HUES48 (cell line): Measurements from ENCODE around the gene RERE.

ENCODE experiments used
- H3K27ac ChIP-seq: one replicate; pipeline ENCODE4 v1.7.0; 2013; ENCODE audit warnings: low read depth, low read length, inconsistent platforms
- H3K27me3 ChIP-seq: 2 replicates; pipeline ENCODE4 v1.6.1; 2013; ENCODE audit warnings: mild to moderate bottlenecking, low read length; ENCODE audit not compliant: control insufficient read depth, insufficient read depth
- H3K36me3 ChIP-seq: 2 replicates; pipeline ENCODE4 v1.6.1; 2013; ENCODE audit warnings: low read length; ENCODE audit not compliant: control insufficient read depth, insufficient read depth
- H3K4me1 ChIP-seq: 2 replicates; pipeline ENCODE4 v1.6.1; 2013; ENCODE audit warnings: mild to moderate bottlenecking, low read length; ENCODE audit not compliant: control insufficient read depth, insufficient read depth
- H3K4me3 ChIP-seq: 2 replicates; pipeline ENCODE4 v1.5.1; 2013; ENCODE audit warnings: mild to moderate bottlenecking, low read depth, low read length
- H3K9ac ChIP-seq: 2 replicates; pipeline ENCODE4 v1.6.1; 2013; ENCODE audit warnings: mild to moderate bottlenecking, low read depth, low read length, moderate library complexity
- H3K9me3 ChIP-seq: 2 replicates; pipeline ENCODE4 v1.6.1; 2013; ENCODE audit warnings: low read length; ENCODE audit not compliant: control insufficient read depth, insufficient read depth

Gene RERE

GRCh38 chr1:8525558-8526275 lies 291.7 kb downstream of the RERE start:
- Histone ChIP-seq H3K4me3 (no peak overlapping the region), H3K9ac (peak overlapping the region; percentile 2; the same call in 1 of the 2 replicates), H3K4me1 (peaks cover 34% of the 10 kb centered on the region), H3K27ac (peak overlapping the region; percentile 92), H3K27me3 (no peaks in the 10 kb centered on the region), H3K36me3 (peaks cover 6% of the 10 kb centered on the region; the same call in 1 of the 2 replicates), H3K9me3 (no peaks in the 10 kb centered on the region)

GRCh38 chr1:8525216-8525557 lies 292.3 kb downstream of the RERE start:
- Histone ChIP-seq H3K4me1 (peaks cover 35% of the 10 kb centered on the region), H3K27me3 (no peaks in the 10 kb centered on the region), H3K9me3 (no peaks in the 10 kb centered on the region), H3K9ac (0 out of 2 replicates have a peak overlapping the region, but pooled peaks have one; percentile 2), H3K27ac (peak overlapping the region; percentile 92), H3K4me3 (no peak overlapping the region), H3K36me3 (peaks cover 6% of the 10 kb centered on the region; the same call in 1 of the 2 replicates)

- Histone ChIP-seq H3K27ac (peak overlapping the region; percentile 92), H3K9me3 (no peaks in the 10 kb centered on the region), H3K36me3 (peaks cover 4% of the 10 kb centered on the region; the same call in 1 of the 2 replicates), H3K4me3 (no peak overlapping the region), H3K4me1 (peaks cover 35% of the 10 kb centered on the region), H3K27me3 (no peaks in the 10 kb centered on the region), H3K9ac (no peak overlapping the region)
Observed at GRCh38 chr1:8524627-8525157, 292.7 kb downstream of the RERE start.

- no peak overlapping the region for H3K27ac ChIP-seq
- H3K4me3 ChIP-seq: no peak overlapping the region
- peaks cover 3% of the 10 kb centered on the region; the same call in 1 of the 2 replicates for H3K36me3 ChIP-seq
- no peaks in the 10 kb centered on the region for H3K9me3 ChIP-seq
- H3K9ac ChIP-seq: no peak overlapping the region
- peaks cover 35% of the 10 kb centered on the region for H3K4me1 ChIP-seq
- no peaks in the 10 kb centered on the region for H3K27me3 ChIP-seq
Observed at GRCh38 chr1:8523666-8524206, 293.7 kb downstream of the RERE start.

- Histone ChIP-seq H3K9ac (no peak overlapping the region), H3K27ac (no peak overlapping the region), H3K36me3 (no peaks in the 10 kb centered on the region), H3K4me3 (no peak overlapping the region), H3K4me1 (peaks cover 34% of the 10 kb centered on the region), H3K9me3 (no peaks in the 10 kb centered on the region), H3K27me3 (no peaks in the 10 kb centered on the region)
Observed at GRCh38 chr1:8520483-8520966, 296.9 kb downstream of the RERE start.

GRCh38 chr1:8519167-8519566 lies 298.3 kb downstream of the RERE start:
- no peak overlapping the region for H3K4me3 ChIP-seq
- no peaks in the 10 kb centered on the region for H3K9me3 ChIP-seq
- H3K27me3 ChIP-seq: no peaks in the 10 kb centered on the region
- H3K27ac ChIP-seq: no peak overlapping the region
- H3K9ac ChIP-seq: no peak overlapping the region
- no peaks in the 10 kb centered on the region for H3K36me3 ChIP-seq
- peaks cover 24% of the 10 kb centered on the region for H3K4me1 ChIP-seq

GRCh38 chr1:8518490-8518801 lies 299.0 kb downstream of the RERE start:
- Histone ChIP-seq H3K9ac (no peak overlapping the region), H3K9me3 (no peaks in the 10 kb centered on the region), H3K4me3 (no peak overlapping the region), H3K4me1 (peaks cover 24% of the 10 kb centered on the region), H3K27ac (no peak overlapping the region), H3K27me3 (no peaks in the 10 kb centered on the region), H3K36me3 (no peaks in the 10 kb centered on the region)

GRCh38 chr1:8517661-8518489 lies 299.6 kb downstream of the RERE start:
- H3K9me3 ChIP-seq: no peaks in the 10 kb centered on the region
- no peak overlapping the region for H3K27ac ChIP-seq
- H3K27me3 ChIP-seq: no peaks in the 10 kb centered on the region
- peaks cover 24% of the 10 kb centered on the region for H3K4me1 ChIP-seq
- no peak overlapping the region for H3K4me3 ChIP-seq
- no peaks in the 10 kb centered on the region for H3K36me3 ChIP-seq
- no peak overlapping the region for H3K9ac ChIP-seq

- H3K9me3 ChIP-seq: no peaks in the 10 kb centered on the region
- no peak overlapping the region for H3K9ac ChIP-seq
- H3K27ac ChIP-seq: no peak overlapping the region
- no peak overlapping the region for H3K4me3 ChIP-seq
- H3K27me3 ChIP-seq: no peaks in the 10 kb centered on the region
- peaks cover 24% of the 10 kb centered on the region for H3K4me1 ChIP-seq
- H3K36me3 ChIP-seq: no peaks in the 10 kb centered on the region
Observed at GRCh38 chr1:8516793-8517556, 300.5 kb downstream of the RERE start.

GRCh38 chr1:8516278-8516777 lies 301.1 kb downstream of the RERE start:
- Histone ChIP-seq H3K27ac (no peak overlapping the region), H3K27me3 (no peaks in the 10 kb centered on the region), H3K9ac (no peak overlapping the region), H3K4me1 (peaks cover 24% of the 10 kb centered on the region), H3K36me3 (no peaks in the 10 kb centered on the region), H3K9me3 (no peaks in the 10 kb centered on the region), H3K4me3 (no peak overlapping the region)
